Stimulated activated naive CD4-positive, alpha-beta T cell (primary cell): ENCODE measurements around the gene IGF2BP1.
"Not testable (repeated sequence)": the region's sequence is repeated elsewhere in the genome, so short reads cannot be mapped to it uniquely, and the experiment has no call there.

Experiments
- DNase-seq, 6 experiments: peaks; one replicate each; lab custom pipeline; 2025; lab: John Stamatoyannopoulos, UW

IGF2BP1 gene

DNA sequence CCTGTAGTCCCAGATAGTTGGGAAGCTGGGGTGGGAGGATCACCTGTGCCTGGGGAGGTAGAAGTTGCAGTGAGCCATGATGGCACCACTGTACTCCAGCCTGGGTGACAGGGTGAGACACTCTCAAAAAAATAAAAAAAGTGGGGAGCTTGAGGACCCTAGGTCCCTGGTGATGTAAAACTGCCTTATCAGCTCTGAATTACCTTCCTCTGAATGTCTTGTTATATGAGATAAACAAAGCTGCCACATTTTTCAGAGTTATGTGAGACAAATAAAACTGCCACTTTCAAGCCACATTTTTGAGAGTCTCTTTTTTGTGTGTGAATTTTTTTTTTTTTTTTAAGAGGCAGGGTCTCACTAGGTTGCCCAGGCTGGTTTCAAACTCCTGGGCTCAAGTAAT lies 103.4 kb downstream of the IGF2BP1 start:
- DNase-seq = no peak

DNA sequence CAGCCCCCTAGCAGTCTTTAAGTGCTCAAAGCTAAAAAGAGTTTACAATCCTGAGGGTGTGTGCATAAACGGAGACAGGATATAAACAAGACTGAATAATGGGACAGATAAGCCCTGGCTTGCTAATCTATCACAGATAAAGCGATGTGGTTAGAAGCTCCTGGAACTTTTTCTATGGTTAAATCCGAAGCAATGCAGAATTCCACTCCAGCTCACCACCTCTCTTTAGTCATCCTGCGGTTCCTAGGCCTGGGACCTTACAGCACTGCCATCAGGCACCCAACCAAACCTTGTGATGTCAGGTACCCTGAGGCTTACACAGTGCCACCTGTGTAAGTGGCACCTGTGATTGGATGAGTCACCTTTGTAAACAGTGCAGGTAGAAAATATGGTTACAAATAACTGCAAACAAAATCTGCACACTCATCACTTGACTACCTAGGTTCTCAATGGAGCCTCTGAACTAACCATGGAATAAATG lies 103.9 kb downstream of the IGF2BP1 start:
- no peak for DNase-seq

- DNase-seq = not testable (repeated sequence)
These were observed 106.2 kb downstream of the IGF2BP1 start for GRCh38 chr17:49103360-49103759.

- DNase-seq = no peak
These were observed 107.4 kb downstream of the IGF2BP1 start for GRCh38 chr17:49104511-49105074.
